22Rv1 (cell line): ENCODE results near the gene LHB.

Experiments
- H3K27ac ChIP-seq: fragments of 450-650 bp; 2 replicates; pipeline ENCODE4 v1.5.1; 2017
- ZFX ChIP-seq: fragments of 450-650 bp; IDR thresholded peaks from 2 replicates; pipeline ENCODE4 v1.6.1; 2017; ENCODE audit warnings: antibody characterized with exemption, borderline replicate concordance
- TF ChIP-seq, protein P1 (sequence below): fragments of 450-650 bp; IDR thresholded peaks from 2 replicates; pipeline ENCODE4 v1.5.1; 2017; ENCODE audit warnings: mild to moderate bottlenecking

LHB gene

DNA sequence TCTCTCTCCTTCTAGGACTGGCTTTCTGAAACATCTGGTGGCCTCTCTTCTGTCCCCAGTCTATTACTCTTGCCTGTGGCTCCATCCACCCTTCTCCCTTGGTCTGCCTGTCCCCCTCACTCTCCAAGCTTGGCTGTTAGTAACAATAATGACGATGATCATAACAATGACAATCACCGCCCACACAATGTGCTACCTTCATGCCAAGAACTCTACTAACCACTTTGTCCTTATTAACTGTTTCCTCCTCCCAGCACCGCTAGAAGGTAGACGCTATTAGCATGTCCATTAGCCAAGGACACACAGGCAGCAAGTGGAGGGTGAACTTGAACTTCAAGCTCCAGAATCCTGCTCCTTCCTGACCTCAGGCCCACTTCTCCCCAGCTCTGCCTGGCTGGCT is 26.5 kb downstream of the LHB start:
- no peak for TF ChIP-seq ZFX
- TF ChIP-seq, protein P1, sequence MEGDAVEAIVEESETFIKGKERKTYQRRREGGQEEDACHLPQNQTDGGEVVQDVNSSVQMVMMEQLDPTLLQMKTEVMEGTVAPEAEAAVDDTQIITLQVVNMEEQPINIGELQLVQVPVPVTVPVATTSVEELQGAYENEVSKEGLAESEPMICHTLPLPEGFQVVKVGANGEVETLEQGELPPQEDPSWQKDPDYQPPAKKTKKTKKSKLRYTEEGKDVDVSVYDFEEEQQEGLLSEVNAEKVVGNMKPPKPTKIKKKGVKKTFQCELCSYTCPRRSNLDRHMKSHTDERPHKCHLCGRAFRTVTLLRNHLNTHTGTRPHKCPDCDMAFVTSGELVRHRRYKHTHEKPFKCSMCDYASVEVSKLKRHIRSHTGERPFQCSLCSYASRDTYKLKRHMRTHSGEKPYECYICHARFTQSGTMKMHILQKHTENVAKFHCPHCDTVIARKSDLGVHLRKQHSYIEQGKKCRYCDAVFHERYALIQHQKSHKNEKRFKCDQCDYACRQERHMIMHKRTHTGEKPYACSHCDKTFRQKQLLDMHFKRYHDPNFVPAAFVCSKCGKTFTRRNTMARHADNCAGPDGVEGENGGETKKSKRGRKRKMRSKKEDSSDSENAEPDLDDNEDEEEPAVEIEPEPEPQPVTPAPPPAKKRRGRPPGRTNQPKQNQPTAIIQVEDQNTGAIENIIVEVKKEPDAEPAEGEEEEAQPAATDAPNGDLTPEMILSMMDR: no peak
- H3K27ac ChIP-seq: 0 out of 2 replicates have a peak overlapping the region, but pooled peaks have one; percentile 2

DNA sequence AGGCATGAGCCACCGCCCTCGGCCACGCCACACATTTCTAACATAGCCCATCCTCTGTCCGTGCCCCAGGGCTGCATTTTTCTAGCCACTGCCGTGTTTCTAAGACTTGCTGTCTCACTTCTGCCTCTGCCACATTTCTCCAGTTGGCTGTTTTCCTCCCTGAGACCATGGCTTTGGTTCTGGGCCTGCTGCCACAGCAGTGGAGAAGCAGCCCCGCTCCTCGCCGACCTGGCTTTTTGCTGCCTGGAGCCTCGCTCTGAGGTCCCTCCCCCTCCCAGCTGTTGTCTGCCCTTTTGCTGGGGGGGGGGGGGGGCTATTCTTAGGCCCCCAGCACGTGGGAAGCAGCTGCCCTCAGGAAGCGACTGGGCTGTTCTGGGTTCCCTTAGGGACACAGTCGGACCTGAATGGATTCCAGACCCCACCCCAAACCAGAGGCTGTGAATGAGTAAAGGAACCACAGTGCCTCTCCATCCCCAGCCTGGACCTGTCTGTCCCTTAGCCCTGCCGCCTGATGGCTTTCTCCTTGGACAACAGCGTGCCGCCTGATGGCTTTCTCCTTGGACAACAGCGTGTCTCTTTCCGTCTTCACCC is 27.1 kb downstream of the LHB start:
- no peak overlapping the region for H3K27ac ChIP-seq
- TF ChIP-seq ZFX: no peak
- TF ChIP-seq, protein P1: no peak

- no peak overlapping the region for H3K27ac ChIP-seq
- TF ChIP-seq ZFX: no peak
- TF ChIP-seq, protein P1: no peak
Measured at GRCh38 chr19:48988860-48989259, 28.0 kb downstream of the LHB start.

GRCh38 chr19:48988286-48988685 is 28.6 kb downstream of the LHB start:
- no peak overlapping the region for H3K27ac ChIP-seq
- no peak for TF ChIP-seq ZFX
- TF ChIP-seq, protein P1: no peak

DNA sequence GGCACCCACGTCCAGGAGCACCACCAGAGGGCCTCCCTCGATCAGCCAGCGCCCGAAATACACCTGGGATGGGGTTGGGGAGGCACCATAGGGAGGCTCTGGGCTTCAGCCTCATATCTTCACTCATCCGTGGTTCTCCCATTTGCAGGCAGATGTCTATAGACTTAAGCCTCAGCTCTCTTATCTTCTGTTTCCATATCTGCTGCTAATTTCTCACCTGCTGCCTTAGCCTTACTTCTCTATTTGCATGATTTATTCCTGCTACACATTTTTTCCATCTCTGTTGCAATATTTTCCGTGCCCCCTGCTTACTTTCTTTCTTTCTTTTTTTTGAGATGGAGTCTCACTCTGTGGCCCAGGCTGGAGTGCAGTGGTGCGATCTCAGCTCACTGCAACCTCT is 29.6 kb downstream of the LHB start:
- no peak overlapping the region for H3K27ac ChIP-seq
- TF ChIP-seq ZFX: no peak
- TF ChIP-seq, protein P1: no peak

DNA sequence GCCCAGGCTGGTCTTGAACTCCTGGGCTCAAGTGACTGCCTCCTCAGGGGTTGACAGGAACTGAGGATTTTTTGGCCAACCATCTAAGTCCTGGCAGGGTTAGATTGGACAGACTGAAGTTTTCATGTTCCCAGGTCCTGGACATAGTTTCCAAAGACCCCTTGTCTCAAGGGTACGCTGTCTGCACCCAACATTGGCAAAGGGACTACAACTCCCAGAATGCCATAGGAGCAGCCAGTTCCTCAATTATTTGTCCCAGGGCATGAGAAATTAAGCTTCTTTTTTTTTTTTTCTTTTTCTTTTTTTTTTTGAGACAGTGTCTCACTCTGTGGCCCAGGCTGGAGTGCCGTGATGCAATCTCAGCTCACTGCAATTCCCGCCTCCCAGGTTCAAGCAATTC is 30.7 kb downstream of the LHB start:
- no peak for TF ChIP-seq ZFX
- TF ChIP-seq, protein P1: no peak
- no peak overlapping the region for H3K27ac ChIP-seq

DNA sequence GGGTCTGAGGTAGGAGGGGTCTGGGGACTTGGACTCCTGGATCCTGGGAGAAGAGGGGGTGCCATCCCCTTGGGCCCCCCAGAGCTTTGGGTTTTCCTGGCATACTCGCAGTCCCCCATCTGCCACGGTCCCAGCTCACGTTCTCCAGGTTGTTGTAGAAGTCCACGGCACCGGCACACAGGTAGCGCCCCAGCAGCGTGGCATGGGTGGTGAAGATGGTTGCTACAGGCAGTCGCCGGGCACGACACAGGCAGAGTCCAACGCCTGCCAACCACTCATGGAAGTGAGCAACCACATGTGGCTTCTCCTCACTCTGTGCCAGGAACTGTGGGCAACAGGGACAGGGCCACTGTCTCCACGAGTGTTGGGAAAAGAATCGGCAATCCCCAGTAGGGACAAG is 31.2 kb downstream of the LHB start:
- TF ChIP-seq ZFX: no peak
- TF ChIP-seq, protein P1: no peak

More for the DNA sequence above, 31.2 kb downstream of the LHB start:
- no peak overlapping the region for H3K27ac ChIP-seq
